ENCODE measurements around the gene CSNK1A1. TPM values are rescaled to one million over a fixed set of nuclear protein-coding genes. Genes with fewer than 3 reads are reported as not detected.
"Not testable (repeated sequence)": the region's sequence is repeated elsewhere in the genome, so short reads cannot be mapped to it uniquely, and the experiment has no call there.

Gene CSNK1A1
- polyA plus RNA-seq, 3 donors, result 75.7 to 131 (median 103) TPM

DNA sequence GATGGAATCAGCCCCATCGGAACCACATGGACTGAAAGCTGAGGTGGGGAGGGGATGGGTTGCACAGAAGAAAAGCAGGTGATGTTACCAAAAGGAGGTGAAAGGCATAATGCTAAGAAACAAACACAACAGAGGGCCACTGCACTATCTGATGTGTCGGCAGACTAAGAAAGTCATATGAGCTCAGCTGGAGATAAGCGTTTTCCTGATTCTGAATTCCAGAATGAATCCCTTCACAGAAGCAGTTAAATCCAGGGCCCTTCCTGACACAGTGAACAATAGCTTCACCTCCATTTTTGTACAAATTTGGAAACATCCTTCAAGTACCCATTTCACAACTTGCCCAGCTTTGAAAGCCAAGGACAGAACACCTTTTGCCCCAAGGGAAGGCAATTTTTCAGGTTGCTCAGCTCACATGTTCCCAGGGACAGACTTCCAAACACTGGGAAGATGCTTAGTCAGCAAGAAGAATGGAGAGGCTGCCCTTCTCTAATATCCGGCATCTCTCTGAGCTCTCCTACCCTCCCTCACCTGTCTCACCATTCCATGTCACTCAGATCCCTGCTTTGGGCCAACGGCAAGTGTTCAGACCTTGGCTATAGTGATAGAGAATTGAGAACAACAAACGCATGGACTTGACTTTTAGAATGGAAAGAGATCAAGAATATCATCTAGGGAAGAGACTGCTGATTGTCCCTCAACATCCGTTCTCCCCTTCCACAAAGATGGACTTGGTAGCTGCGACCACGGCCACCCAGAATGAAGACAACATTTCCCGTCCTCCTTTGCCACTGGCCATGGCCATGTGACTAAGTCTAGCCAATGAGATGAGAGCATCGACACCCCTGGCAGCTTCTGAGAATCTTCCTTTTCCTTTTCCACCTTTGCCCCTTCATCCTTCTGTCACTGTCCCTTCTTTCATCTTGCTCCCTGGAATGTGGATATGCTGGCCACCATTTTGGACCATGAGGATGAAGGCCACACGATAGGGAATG is 103.6 kb downstream of the CSNK1A1 start:
- no peaks in the 10 kb centered on the region for H4K20me1 ChIP-seq (ENCODE audit: insufficient read depth, low read length)
- no peak overlapping the region for H3K4me3 Mint-ChIP-seq
- peaks cover 6 to 11% (median 8%) of the 10 kb centered on the region in 7 donors for H3K9me3 Mint-ChIP-seq
- no peak overlapping the region for H2AFZ ChIP-seq (ENCODE audit: insufficient read depth, low read depth, low read length, poor library complexity, severe bottlenecking)
- no peak for DNase-seq
- peaks cover 0 to 3% (median 1%) of the 10 kb centered on the region in 3 donors for H3K27me3 Mint-ChIP-seq (ENCODE audit: low read depth in 3 of 3)
- H3K4me2 ChIP-seq (replicated peaks; ENCODE audit: extremely low read depth, low read length, poor library complexity, severe bottlenecking), result no peak overlapping the region
- no peaks in the 10 kb centered on the region for H3K79me2 ChIP-seq (ENCODE audit: insufficient read depth, low read length)
- H3K4me1 Mint-ChIP-seq, result peaks cover 7% of the 10 kb centered on the region
- intact Hi-C loops (cut with micrococcal nuclease), result no loop called here
- H3K36me3 ChIP-seq (replicated peaks in 1 of 2; ENCODE audit: control insufficient read depth in 1 of 2, insufficient read depth in 2 of 2, low read length in 2 of 2), result no peaks in the 10 kb centered on the region
- no peak for TF ChIP-seq CTCF (IDR thresholded peaks at IDR 0.05)
- H3K9ac ChIP-seq (ENCODE audit: insufficient read depth, low read length, poor library complexity, severe bottlenecking), result no peak overlapping the region
- no peak overlapping the region for H3K4me3 ChIP-seq (replicated peaks in 1 of 3; ENCODE audit: low read depth in 2 of 3, low read length in 3 of 3)
- H3K27ac ChIP-seq (ENCODE audit: low read depth in 1 of 2, low read length in 2 of 2), result no peak overlapping the region
- H3K9me3 ChIP-seq (replicated peaks in 1 of 2; ENCODE audit: control insufficient read depth in 1 of 2, insufficient read depth in 1 of 2, low read length in 2 of 2), result peaks cover 5 to 7% of the 10 kb centered on the region in 2 donors
- H3K36me3 Mint-ChIP-seq, result no peaks in the 10 kb centered on the region
- no peak overlapping the region for H3K27ac Mint-ChIP-seq
- H3K4me1 ChIP-seq (ENCODE audit: control insufficient read depth in 1 of 2, insufficient read depth in 2 of 2, low read length in 2 of 2), result peaks cover 0 to 4% of the 10 kb centered on the region in 2 donors
- no peaks in the 10 kb centered on the region for H3K27me3 ChIP-seq (ENCODE audit: control insufficient read depth in 2 of 2, insufficient read depth in 2 of 2, low read length in 2 of 2)
- WGBS (ENCODE audit: insufficient coverage), result 97% methylated on average over 8 of the region's 12 CpGs

- intact Hi-C loops (cut with micrococcal nuclease); DNase-seq; H3K27me3 Mint-ChIP-seq (ENCODE audit: low read depth in 3 of 3); H3K4me1 ChIP-seq (ENCODE audit: control insufficient read depth in 1 of 2, insufficient read depth in 2 of 2, low read length in 2 of 2); H3K36me3 ChIP-seq (replicated peaks in 1 of 2; ENCODE audit: control insufficient read depth in 1 of 2, insufficient read depth in 2 of 2, low read length in 2 of 2); H3K4me2 ChIP-seq (replicated peaks; ENCODE audit: extremely low read depth, low read length, poor library complexity, severe bottlenecking); H3K9ac ChIP-seq (ENCODE audit: insufficient read depth, low read length, poor library complexity, severe bottlenecking); H3K79me2 ChIP-seq (ENCODE audit: insufficient read depth, low read length); H2AFZ ChIP-seq (ENCODE audit: insufficient read depth, low read depth, low read length, poor library complexity, severe bottlenecking); H3K4me1 Mint-ChIP-seq; H3K9me3 ChIP-seq (replicated peaks in 1 of 2; ENCODE audit: control insufficient read depth in 1 of 2, insufficient read depth in 1 of 2, low read length in 2 of 2); H3K4me3 Mint-ChIP-seq; H3K4me3 ChIP-seq (replicated peaks in 1 of 3; ENCODE audit: low read depth in 2 of 3, low read length in 3 of 3); H3K27ac Mint-ChIP-seq; H3K27ac ChIP-seq (ENCODE audit: low read depth in 1 of 2, low read length in 2 of 2); H3K27me3 ChIP-seq (ENCODE audit: control insufficient read depth in 2 of 2, insufficient read depth in 2 of 2, low read length in 2 of 2); H4K20me1 ChIP-seq (ENCODE audit: insufficient read depth, low read length); H3K36me3 Mint-ChIP-seq: not testable (repeated sequence)
- peaks cover 6 to 11% (median 8%) of the 10 kb centered on the region in 7 donors for H3K9me3 Mint-ChIP-seq
- WGBS (ENCODE audit: insufficient coverage), result 100% methylated on average over 2 of the region's 3 CpGs
Observed at GRCh38 chr5:149446794-149447193, 104.4 kb downstream of the CSNK1A1 start.
